H1 (cell line): ENCODE data around the gene DNAAF3. TPM values are rescaled to one million over a fixed set of nuclear protein-coding genes. Genes with fewer than 3 reads are reported as not detected.

Source experiments
- CTCF ChIA-PET: fragments of 300-600 bp; sonication (Branson Sonifier 250); formaldehyde crosslinking; loops from one replicate; lab custom pipeline; 2021; ENCODE audit not compliant: partially characterized antibody; lab: Charles Lee
- POLR2A ChIA-PET: fragments of 300-600 bp; sonication (Branson Sonifier 250); formaldehyde crosslinking; loops from one replicate; lab custom pipeline; 2021; ENCODE audit warnings: inconsistent platforms; ENCODE audit not compliant: partially characterized antibody; lab: Charles Lee
- DNase-seq, 2 experiments: peaks; one replicate each; pipeline versions ENCODE4 v3.0.0 to v3.0.0-alpha.2; 2010 to 2022; ENCODE audit warnings: low spot score in 2 of 2, low read depth in 1 of 2, mixed read lengths in 1 of 2
- FAIRE-seq: peaks from 2 replicates; lab custom pipeline; 2011; peaks lifted over from hg19 to GRCh38; lab: Jason Lieb, UNC
- H2AFZ ChIP-seq: 2 replicates; pipeline ENCODE4 v1.8.1; 2012; ENCODE audit warnings: low read length, inconsistent platforms
- H2AK5ac ChIP-seq: 2 replicates; pipeline ENCODE4 v1.6.1; 2013; ENCODE audit warnings: low read depth, low read length
- H2BK120ac ChIP-seq: replicated peaks from 2 replicates; pipeline ENCODE3; 2013; ENCODE audit warnings: low read depth, low read length, inconsistent platforms
- H2BK12ac ChIP-seq: 2 replicates; pipeline ENCODE4 v1.6.1; 2013; ENCODE audit warnings: low read depth, low read length
- H2BK15ac ChIP-seq: 2 replicates; pipeline ENCODE4 v1.6.1; 2013; ENCODE audit warnings: low read length
- H2BK20ac ChIP-seq: 2 replicates; pipeline ENCODE4 v1.6.1; 2013; ENCODE audit warnings: low read length
- H2BK5ac ChIP-seq: 2 replicates; pipeline ENCODE4 v1.6.1; 2013; ENCODE audit warnings: low read depth, low read length
- H3K14ac ChIP-seq: 2 replicates; pipeline ENCODE4 v1.6.1; 2013; ENCODE audit warnings: inconsistent platforms; ENCODE audit not compliant: insufficient read length
- H3K18ac ChIP-seq: 2 replicates; pipeline ENCODE4 v1.6.1; 2013; ENCODE audit warnings: low read length; ENCODE audit errors: extremely low read depth
- H3K23ac ChIP-seq: 2 replicates; pipeline ENCODE4 v1.6.1; 2013; ENCODE audit warnings: inconsistent platforms; ENCODE audit not compliant: insufficient read length
- H3K23me2 ChIP-seq: 2 replicates; pipeline ENCODE4 v1.6.1; 2013; ENCODE audit warnings: low read depth, low read length
- H3K27ac ChIP-seq: 2 replicates; pipeline ENCODE4 v1.6.1; 2011; ENCODE audit warnings: low read depth, low read length, inconsistent platforms
- H3K27me3 ChIP-seq, 4 experiments: replicated peaks in 1 of 4; 1 replicate in 1 of 4; 2 replicates in 3 of 4; pipeline versions ENCODE4 v1.6.1 to v1.8.1; 2011 to 2013; ENCODE audit warnings: low read length in 3 of 4, mild to moderate bottlenecking in 3 of 4, inconsistent platforms in 2 of 4, mixed read lengths in 2 of 4, moderate library complexity in 1 of 4; ENCODE audit not compliant: control insufficient read depth in 3 of 4, insufficient read depth in 3 of 4; ENCODE audit errors: extremely low read depth in 1 of 4
- H3K36me3 ChIP-seq, 4 experiments: 2 replicates each; pipeline versions ENCODE4 v1.6.1 to v1.8.1; 2011 to 2013; ENCODE audit warnings: mild to moderate bottlenecking in 4 of 4, low read length in 3 of 4, moderate library complexity in 2 of 4, control low read depth in 1 of 4, inconsistent platforms in 1 of 4; ENCODE audit not compliant: insufficient read depth in 4 of 4, control insufficient read depth in 2 of 4
- H3K4ac ChIP-seq: replicated peaks from 2 replicates; pipeline ENCODE3; 2013; ENCODE audit warnings: low read length, low read depth, mixed read lengths, inconsistent platforms; ENCODE audit not compliant: insufficient read length
- H3K4me1 ChIP-seq, 4 experiments: replicated peaks in 1 of 4; 1 replicate in 1 of 4; 2 replicates in 3 of 4; pipeline versions ENCODE4 v1.6.1 to v1.8.1; 2011 to 2013; ENCODE audit warnings: low read length in 3 of 4, inconsistent platforms in 2 of 4, mixed read lengths in 1 of 4; ENCODE audit not compliant: insufficient read depth in 4 of 4, control insufficient read depth in 3 of 4
- H3K4me2 ChIP-seq, 2 experiments: 2 replicates each; pipeline versions ENCODE4 v1.6.1 to v1.8.1; 2011 to 2013; ENCODE audit warnings: low read depth in 2 of 2, low read length in 2 of 2, control low read depth in 1 of 2, inconsistent platforms in 1 of 2, mild to moderate bottlenecking in 1 of 2; ENCODE audit not compliant: insufficient read depth in 1 of 2
- H3K4me3 ChIP-seq, 4 experiments: fragments of 200-600, 300-600 bp in 1 of 4; sonication (generic), shearing (Covaris generic), sonication (Bioruptor Twin) in 1 of 4; 2 replicates each; pipeline versions ENCODE4 v1.5.1 to v1.8.1; 2011 to 2016; ENCODE audit warnings: low read length in 4 of 4, low read depth in 3 of 4, control low read depth in 2 of 4, inconsistent platforms in 2 of 4, mild to moderate bottlenecking in 2 of 4, mixed read lengths in 1 of 4, moderate library complexity in 1 of 4; ENCODE audit not compliant: insufficient read depth in 2 of 4; ENCODE audit errors: extremely low read depth in 1 of 4
- H3K56ac ChIP-seq: replicated peaks from 2 replicates; pipeline ENCODE3; 2013; ENCODE audit warnings: low read depth, mild to moderate bottlenecking, mixed read lengths, low read length, inconsistent platforms; ENCODE audit not compliant: insufficient read length
- H3K79me1 ChIP-seq: 2 replicates; pipeline ENCODE4 v1.6.1; 2013; ENCODE audit warnings: low read depth, low read length, control low read depth
- H3K79me2 ChIP-seq, 2 experiments: 2 replicates each; pipeline versions ENCODE4 v1.6.1 to v1.8.1; 2012 to 2013; ENCODE audit warnings: low read length in 2 of 2, mild to moderate bottlenecking in 2 of 2, inconsistent platforms in 1 of 2; ENCODE audit not compliant: insufficient read depth in 2 of 2, control insufficient read depth in 1 of 2
- H3K9ac ChIP-seq, 4 experiments: replicated peaks in 1 of 4; 1 replicate in 1 of 4; 2 replicates in 3 of 4; pipeline versions ENCODE4 v1.6.1 to v1.8.1; 2011 to 2013; ENCODE audit warnings: low read depth in 3 of 4, low read length in 3 of 4, control low read depth in 2 of 4, mild to moderate bottlenecking in 2 of 4, moderate library complexity in 2 of 4, inconsistent platforms in 1 of 4; ENCODE audit errors: extremely low read depth in 1 of 4
- H3K9me3 ChIP-seq, 2 experiments: 2 replicates each; pipeline versions ENCODE4 v1.6.1 to v1.8.1; 2012 to 2013; ENCODE audit warnings: mild to moderate bottlenecking in 2 of 2, moderate library complexity in 2 of 2, control low read depth in 1 of 2, inconsistent platforms in 1 of 2, low read depth in 1 of 2, low read length in 1 of 2, mixed read lengths in 1 of 2; ENCODE audit not compliant: insufficient read depth in 2 of 2
- H4K20me1 ChIP-seq, 2 experiments: replicated peaks in 1 of 2; 2 replicates each; pipeline versions ENCODE3 to v1.8.1; 2011 to 2013; ENCODE audit warnings: inconsistent platforms in 2 of 2, low read length in 2 of 2, mild to moderate bottlenecking in 1 of 2; ENCODE audit not compliant: insufficient read depth in 2 of 2, control insufficient read depth in 1 of 2
- H4K5ac ChIP-seq: 2 replicates; pipeline ENCODE4 v1.6.1; 2013; ENCODE audit warnings: low read length, low read depth, mixed read lengths, inconsistent platforms; ENCODE audit not compliant: insufficient read length
- H4K8ac ChIP-seq: 2 replicates; pipeline ENCODE4 v1.8.0; 2013; ENCODE audit warnings: mild to moderate bottlenecking, moderate library complexity, low read length, inconsistent platforms; ENCODE audit not compliant: insufficient read depth; ENCODE audit errors: extremely low read depth
- H4K91ac ChIP-seq: replicated peaks from 2 replicates; pipeline ENCODE3; 2013; ENCODE audit warnings: low read length, mixed read lengths, inconsistent platforms; ENCODE audit not compliant: insufficient read length
- CEBPB ChIP-seq: IDR thresholded peaks from 2 replicates; pipeline ENCODE4 v1.6.1; 2012; ENCODE audit warnings: low read depth, low read length
- EGR1 ChIP-seq: IDR thresholded peaks from 2 replicates; pipeline ENCODE4 v1.6.1; 2011; ENCODE audit warnings: low read depth, low read length, borderline replicate concordance
- JUND ChIP-seq: IDR thresholded peaks from 2 replicates; pipeline ENCODE4 v1.6.1; 2011; ENCODE audit warnings: mild to moderate bottlenecking, improper control_type of control experiment, low read length
- KDM1A ChIP-seq: fragments of 200-600, 300-600 bp; sonication (generic); IDR thresholded peaks from 2 replicates; pipeline ENCODE4 v1.7.1; 2016; ENCODE audit warnings: mild to moderate bottlenecking, low read length, borderline replicate concordance
- NRF1 ChIP-seq: IDR thresholded peaks from 2 replicates; pipeline ENCODE4 v1.6.1; 2011; ENCODE audit warnings: mild to moderate bottlenecking, low read depth, low read length, improper control_type of control experiment
- RBBP5 ChIP-seq: IDR thresholded peaks from 2 replicates; pipeline ENCODE4 v1.7.1; 2012; ENCODE audit warnings: low read depth, mild to moderate bottlenecking, inconsistent platforms, low read length, moderate library complexity, borderline replicate concordance
- RNF2 ChIP-seq: fragments of 200-900, 300-1000 bp; sonication (generic); IDR thresholded peaks from 2 replicates; pipeline ENCODE4 v1.7.1; 2016; ENCODE audit warnings: borderline replicate concordance, low read depth, mild to moderate bottlenecking, antibody characterized with exemption, low read length; ENCODE audit not compliant: poor library complexity, severe bottlenecking; ENCODE audit errors: missing control alignments
- SIN3A ChIP-seq, 2 experiments: IDR thresholded peaks in 1 of 2; conservative IDR thresholded peaks in 1 of 2; 2 replicates each; pipeline ENCODE4 v1.6.1; 2011 to 2012; ENCODE audit warnings: low read length in 2 of 2, improper control_type of control experiment in 1 of 2, low read depth in 1 of 2, mild to moderate bottlenecking in 1 of 2
- SP2 ChIP-seq: IDR thresholded peaks from 2 replicates; pipeline ENCODE4 v1.6.1; 2012; ENCODE audit warnings: mild to moderate bottlenecking, low read length, inconsistent platforms
- SP4 ChIP-seq: IDR thresholded peaks from 2 replicates; pipeline ENCODE4 v1.6.1; 2012; ENCODE audit warnings: low read length, inconsistent platforms
- ZNF274 ChIP-seq: IDR thresholded peaks from 2 replicates; pipeline ENCODE4 v1.7.0; 2012; ENCODE audit warnings: low read length, borderline replicate concordance; ENCODE audit errors: extremely low read depth
- WGBS, 2 experiments: shearing (Covaris generic) in 1 of 2; methylation state at CpG; one replicate each; pipeline versions ENCODE4 v1.1.6 to v1.1.7; 2013 to 2015; ENCODE audit warnings: low lambda C conversion rate in 2 of 2, mixed read lengths in 2 of 2, inconsistent platforms in 1 of 2, low coverage in 1 of 2, missing lambda C conversion rate in 1 of 2; ENCODE audit not compliant: insufficient replicate concordance in 2 of 2, insufficient coverage in 1 of 2, insufficient read length in 1 of 2; ENCODE audit errors: extremely low coverage in 1 of 2, missing lambda C conversion rate in 1 of 2; 5-methylcytosine and 5-hydroxymethylcytosine counted together
- polyA plus RNA-seq, 7 experiments: library from polyadenylated mRNA; depleted of rRNA in 3 of 7; stranded (reverse) in 5 of 7; unstranded in 2 of 7; fragments of >200 nt in 5 of 7; fragments of 200-250 nt in 2 of 7; gene quantifications; 1 replicate in 5 of 7; 2 replicates in 1 of 7; 4 replicates in 1 of 7; pipeline versions ENCODE4 v1.2.1 to v1.2.3, GENCODE V29; 2011 to 2013; ENCODE audit warnings: missing spikeins in 2 of 7, mixed read lengths in 2 of 7
- total RNA-seq: library from RNA; stranded (reverse); fragmentation: NEBNext Ultra II Directional; extraction: Animal tissue kit (Norgen Biotek cat#: 25700); gene quantifications from 2 replicates; pipeline ENCODE4 v1.2.1, GENCODE V29; 2021
- TF ChIP-seq, protein P1 (sequence below): IDR thresholded peaks from 2 replicates; pipeline ENCODE4 v1.6.1; 2011; ENCODE audit warnings: low read depth, mild to moderate bottlenecking, low read length; ENCODE audit not compliant: insufficient read depth

The DNAAF3 gene
- total and polyA plus RNA-seq, 2 of the 8 experiments (the other 6 are each of a cell fraction or from before 2014, with no cell fraction given), result 5.4 to 8.0 TPM

DNA sequence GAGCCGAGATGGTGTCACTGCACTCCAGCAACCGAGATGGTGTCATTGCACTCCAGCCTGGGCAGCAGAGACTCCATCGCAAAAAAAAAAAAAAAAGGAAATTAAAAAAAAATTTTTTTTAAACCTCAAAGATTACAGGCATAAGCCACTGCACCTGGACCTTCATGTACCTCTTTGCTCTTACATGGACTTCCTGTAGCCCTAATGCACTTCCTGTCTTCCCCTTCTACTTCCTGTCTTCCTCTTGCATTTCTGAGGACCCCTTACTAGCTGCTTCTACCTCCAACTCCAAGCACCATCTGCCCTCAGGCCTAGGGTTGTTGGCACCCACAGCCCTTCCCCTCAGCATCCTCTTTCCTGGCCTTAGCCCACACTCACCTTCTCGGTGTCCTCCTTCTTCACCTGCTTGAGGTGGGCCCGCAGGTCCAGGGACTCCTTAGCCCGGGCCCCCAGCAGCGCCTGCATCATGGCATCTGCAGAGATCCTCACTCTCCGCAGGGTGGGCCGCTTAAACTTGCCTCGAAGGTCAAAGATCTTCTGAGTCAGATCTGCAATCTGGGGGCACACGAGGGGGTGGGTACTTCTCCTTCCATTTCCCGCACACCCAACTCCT lies 12.7 kb downstream of the DNAAF3 start:
- H3K27ac ChIP-seq, result no peak overlapping the region
- H3K79me1 ChIP-seq, result peaks cover 3% of the 10 kb centered on the region; the same call in 1 of the 2 replicates
- no peak overlapping the region for H3K14ac ChIP-seq
- H3K23ac ChIP-seq, result no peak overlapping the region
- H3K4me1 ChIP-seq, result peaks cover 0 to 15% (median 7%) of the 10 kb centered on the region in 4 experiments; a peak in 6 of 7 replicates
- DNase-seq, result no peak
- H2BK5ac ChIP-seq, result no peak overlapping the region
- no peak overlapping the region for H3K56ac ChIP-seq
- no peaks in the 10 kb centered on the region; a peak in 2 of 7 replicates for H3K27me3 ChIP-seq
- H4K5ac ChIP-seq, result no peak overlapping the region
- peaks cover 0 to 5% (median 2%) of the 10 kb centered on the region in 4 experiments; a peak in 2 of 8 replicates for H3K36me3 ChIP-seq
- H2BK15ac ChIP-seq, result no peak overlapping the region
- H2AFZ ChIP-seq, result no peak overlapping the region
- WGBS, 2 experiments, result 91 to 100% methylated on average over 1 to 11 of the region's 12 CpGs
- no peak overlapping the region for H2BK20ac ChIP-seq
- no peaks in the 10 kb centered on the region for H3K79me2 ChIP-seq
- peaks cover 0 to 4% of the 10 kb centered on the region in 2 experiments; a peak in 1 of 4 replicates for H3K9me3 ChIP-seq
- no peak overlapping the region for H3K4me3 ChIP-seq
- H3K4me2 ChIP-seq, result no peak overlapping the region
- FAIRE-seq, result no peak
- no peak overlapping the region for H2BK12ac ChIP-seq
- ChIA-PET CTCF (interaction anchor here (0.5 to 1.6 kb wide), 4 partner anchors 10 to 206 kb away, joined by 3 to 4 read pairs (median 3); no protein-coding TSS in a partner anchor), POLR2A (interaction anchor here (0.6 to 0.9 kb wide), 3 partner anchors 13 to 272 kb away, joined by 3 to 5 read pairs (median 3); partner anchors contain the start of gene PPP1R12C)
- H4K8ac ChIP-seq, result no peak overlapping the region
- H4K20me1 ChIP-seq, result no peaks in the 10 kb centered on the region
- peak overlapping the region; percentile 75; the same call in 1 of the 2 replicates for H2AK5ac ChIP-seq
- H3K18ac ChIP-seq, result no peak overlapping the region
- no peak overlapping the region for H3K4ac ChIP-seq
- H3K9ac ChIP-seq, result no peak overlapping the region
- H2BK120ac ChIP-seq, result no peak overlapping the region
- no peak overlapping the region for H4K91ac ChIP-seq
- H3K23me2 ChIP-seq, result peaks cover 10% of the 10 kb centered on the region; the same call in 1 of the 2 replicates
- no peak for TF ChIP-seq SIN3A (conservative IDR thresholded peaks at IDR 0.05 in 1 of 2, IDR thresholded peaks at IDR 0.05 in 1 of 2; ENCODE audit: low read depth in 1 of 2, low read length in 2 of 2)
- TF ChIP-seq CEBPB, result no peak
- TF ChIP-seq RBBP5, result no peak
- TF ChIP-seq, protein P1, sequence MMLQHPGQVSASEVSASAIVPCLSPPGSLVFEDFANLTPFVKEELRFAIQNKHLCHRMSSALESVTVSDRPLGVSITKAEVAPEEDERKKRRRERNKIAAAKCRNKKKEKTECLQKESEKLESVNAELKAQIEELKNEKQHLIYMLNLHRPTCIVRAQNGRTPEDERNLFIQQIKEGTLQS, result no peak
- no peak for TF ChIP-seq SP4
- no peak for TF ChIP-seq EGR1
- no peak for TF ChIP-seq ZNF274
- no peak for TF ChIP-seq JUND
- no peak for TF ChIP-seq KDM1A
- no peak for TF ChIP-seq RNF2
- no peak for TF ChIP-seq NRF1
- TF ChIP-seq SP2, result no peak
